Inflammatory macrophage treated with lipopolysaccharide for 4 hours (primary cell): ENCODE results near the gene CCDC107.

Experiments used
- DNase-seq: peaks from one replicate; pipeline ENCODE4 v3.0.0-alpha.2; 2020

CCDC107 gene

DNA sequence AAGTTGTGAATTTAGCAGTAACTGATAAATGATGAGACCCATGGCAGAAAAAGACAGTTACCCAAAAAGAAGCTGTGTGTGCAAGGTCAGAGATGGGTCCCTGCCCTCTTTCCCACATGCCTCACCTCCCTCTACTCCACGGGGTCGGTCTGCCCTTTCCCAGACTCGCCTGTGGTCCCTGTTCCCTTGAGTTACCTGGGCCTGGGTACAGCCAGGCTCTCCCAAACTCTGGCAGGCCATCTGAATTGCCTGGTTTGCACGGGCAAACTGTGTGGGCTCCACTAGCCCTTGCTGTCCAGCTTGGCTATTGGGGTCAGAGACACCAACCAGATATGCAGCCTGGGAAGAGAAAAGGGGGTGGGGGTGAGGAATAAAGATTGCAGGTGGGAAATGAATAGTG is 50.1 kb downstream of the CCDC107 start:
- DNase-seq, result no peak

DNA sequence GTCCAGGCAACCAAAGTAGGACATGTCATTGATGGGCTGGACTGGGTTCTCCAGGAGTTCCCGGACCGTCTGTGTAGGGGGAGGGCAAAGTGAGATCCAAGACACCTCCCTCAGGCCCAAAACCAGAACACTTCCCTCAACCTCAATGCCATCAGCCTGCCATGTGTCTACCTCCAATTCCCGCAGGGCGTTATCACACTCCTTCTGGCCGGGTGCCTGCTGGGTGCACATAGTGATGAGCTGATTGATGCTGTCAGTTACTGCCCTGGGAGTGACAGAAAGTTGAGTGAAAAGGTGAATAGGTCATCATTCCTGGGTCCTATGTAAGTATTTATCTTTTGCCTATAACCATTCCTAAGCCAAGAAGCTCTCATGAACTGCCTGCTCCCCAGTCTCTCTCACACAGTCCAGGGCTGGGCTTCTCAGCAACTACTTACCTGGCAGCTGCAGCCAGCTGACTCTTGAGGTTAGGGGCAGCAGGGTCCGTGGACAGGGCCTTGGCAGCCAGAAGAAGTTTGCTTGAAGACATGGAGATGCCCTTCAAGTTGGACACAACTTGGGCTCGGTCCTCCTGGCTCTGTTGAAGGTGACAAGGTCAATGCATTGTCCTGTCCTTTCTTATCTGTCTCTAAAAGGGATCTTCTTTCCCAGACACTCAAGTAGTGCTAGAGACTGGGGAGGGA is 52.9 kb downstream of the CCDC107 start:
- DNase-seq, result no peak
